SK-N-MC (cell line): ENCODE data around the gene TGM4.

ENCODE experiments used
- DNase-seq: peaks from one replicate; pipeline ENCODE4 v3.0.0-alpha.2; 2011; ENCODE audit warnings: low read depth, low spot score
- H3K27ac ChIP-seq: fragments of 200-600 bp; sonication (generic); 2 replicates; pipeline ENCODE4 v1.5.1; 2016; ENCODE audit warnings: mixed run types
- H3K36me3 ChIP-seq: fragments of 200-600 bp; sonication (generic); 2 replicates; pipeline ENCODE4 v1.6.1; 2017; ENCODE audit warnings: antibody characterized with exemption, low read length, mixed read lengths; ENCODE audit not compliant: insufficient read depth
- H3K4me3 ChIP-seq: fragments of 200-600 bp; sonication (generic); 2 replicates; pipeline ENCODE4 v1.5.1; 2016
- H3K9ac ChIP-seq: fragments of 200-600 bp; sonication (generic); 2 replicates; pipeline ENCODE4 v1.8.0; 2017; ENCODE audit warnings: mixed run types, mixed read lengths; ENCODE audit not compliant: insufficient read length
- H3K9me3 ChIP-seq: fragments of 200-600 bp; sonication (generic); 2 replicates; pipeline ENCODE4 v1.6.1; 2017; ENCODE audit warnings: low read depth, mild to moderate bottlenecking, antibody characterized with exemption, low read length, moderate library complexity, mixed read lengths
- EZH2 ChIP-seq: fragments of 200-600 bp; sonication (generic); IDR thresholded peaks from one replicate; pipeline ENCODE4 v1.6.1; 2017; ENCODE audit warnings: antibody characterized with exemption
- FOXP2 ChIP-seq: optimal IDR thresholded peaks from 2 replicates; pipeline ENCODE3; 2011; ENCODE audit warnings: mild to moderate bottlenecking, moderate library complexity; ENCODE audit not compliant: insufficient read depth; ENCODE audit errors: extremely low read length, control extremely low read depth
- POLR2AphosphoS5 ChIP-seq: IDR thresholded peaks from 2 replicates; pipeline ENCODE4 v1.6.1; 2012; ENCODE audit warnings: mild to moderate bottlenecking, low read depth, low read length, borderline replicate concordance

The TGM4 gene

DNA sequence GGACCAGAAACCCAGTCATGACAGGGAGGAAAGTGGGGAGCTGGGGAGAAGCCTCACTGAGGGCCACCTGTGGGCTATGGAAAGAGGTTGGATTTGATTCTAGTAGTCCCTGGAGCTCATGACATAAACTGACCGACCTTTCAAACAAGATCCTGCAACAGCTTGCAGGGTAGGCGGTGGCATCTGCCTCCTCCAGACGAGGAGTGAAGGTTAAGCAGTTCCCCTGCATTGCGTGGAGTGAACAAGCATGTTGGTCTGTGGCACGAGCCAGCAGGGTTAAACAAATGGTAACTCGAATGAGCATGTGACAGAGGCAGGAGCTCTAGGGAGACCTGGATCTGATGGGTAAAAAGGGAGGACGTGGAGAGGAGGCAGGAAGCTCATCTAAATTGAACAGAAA is 12.7 kb downstream of the TGM4 start:
- no peaks in the 10 kb centered on the region for H3K36me3 ChIP-seq
- no peak for DNase-seq
- no peak overlapping the region for H3K4me3 ChIP-seq
- no peak overlapping the region for H3K27ac ChIP-seq
- no peak for TF ChIP-seq EZH2
- no peak for TF ChIP-seq POLR2AphosphoS5
- no peak for TF ChIP-seq FOXP2
- no peak overlapping the region for H3K9ac ChIP-seq
- H3K9me3 ChIP-seq, result no peaks in the 10 kb centered on the region

DNA sequence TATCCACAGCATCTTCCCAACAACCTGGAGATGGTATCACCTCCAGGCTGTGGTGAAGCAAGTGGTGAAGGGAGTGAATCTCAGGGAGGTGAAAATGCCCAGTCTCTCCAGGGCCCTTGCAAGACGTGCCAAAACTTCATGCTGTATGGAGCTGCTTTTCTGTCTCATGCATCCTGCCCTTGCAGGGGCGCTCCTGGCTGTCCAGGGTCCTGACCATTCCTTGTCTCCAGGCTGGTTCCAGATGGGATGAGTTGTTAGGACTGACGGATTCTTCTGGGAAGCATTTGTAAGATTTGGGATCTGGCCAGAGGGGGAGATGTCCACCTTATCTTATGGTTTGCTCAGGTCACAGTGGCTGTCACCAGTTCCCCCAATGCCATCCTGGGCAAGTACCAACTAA is 15.8 kb downstream of the TGM4 start:
- Histone ChIP-seq H3K27ac (no peak overlapping the region), H3K36me3 (no peaks in the 10 kb centered on the region), H3K9me3 (no peaks in the 10 kb centered on the region), H3K9ac (no peak overlapping the region), H3K4me3 (no peak overlapping the region)
- DNase-seq, result no peak
- TF ChIP-seq POLR2AphosphoS5, result no peak
- TF ChIP-seq FOXP2, result no peak
- TF ChIP-seq EZH2, result no peak

DNA sequence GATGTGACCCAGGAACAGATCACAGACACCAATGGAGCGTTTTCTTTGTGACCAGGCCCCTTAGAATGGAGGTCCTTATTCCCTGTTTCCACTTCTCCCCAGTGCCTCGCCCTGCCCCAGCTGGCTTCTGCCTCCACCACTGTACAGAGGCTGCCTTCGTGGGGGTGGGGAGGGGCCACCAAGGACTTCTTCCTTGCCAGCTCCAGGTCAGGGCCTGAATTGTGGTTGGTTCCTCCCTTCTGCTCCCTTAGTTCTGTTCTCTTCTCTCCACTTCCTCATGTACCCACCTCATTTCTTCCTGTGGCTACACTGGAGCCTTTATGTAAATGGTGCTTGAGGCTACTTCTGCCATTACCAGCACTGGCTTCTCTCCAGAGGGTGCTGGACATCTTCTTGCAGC is 16.4 kb downstream of the TGM4 start:
- TF ChIP-seq POLR2AphosphoS5 (no peak), EZH2 (no peak)
- Histone ChIP-seq H3K9me3 (no peaks in the 10 kb centered on the region), H3K36me3 (no peaks in the 10 kb centered on the region), H3K27ac (no peak overlapping the region), H3K4me3 (no peak overlapping the region), H3K9ac (no peak overlapping the region)
- DNase-seq, result no peak

DNA sequence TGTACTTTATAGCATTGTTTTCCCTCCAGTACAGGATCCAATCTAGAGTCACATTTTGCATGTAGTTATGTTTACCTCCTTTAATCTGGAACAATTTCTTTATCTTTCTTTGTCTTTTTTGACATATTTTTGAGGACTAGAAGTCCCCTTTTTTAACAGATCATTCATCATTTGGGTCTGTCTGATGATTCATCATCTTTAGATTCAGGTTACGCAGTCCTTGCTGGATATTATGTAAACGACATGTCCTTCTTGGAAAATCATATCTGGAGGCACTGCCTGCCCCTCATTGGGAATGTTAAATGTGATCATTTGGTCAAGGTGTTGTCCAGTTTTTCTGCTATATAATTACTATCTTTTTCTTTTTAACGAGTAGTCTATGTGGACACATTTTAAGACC is 18.3 kb downstream of the TGM4 start:
- Histone ChIP-seq H3K9ac (no peak overlapping the region), H3K4me3 (no peak overlapping the region), H3K27ac (no peak overlapping the region), H3K36me3 (no peaks in the 10 kb centered on the region), H3K9me3 (no peaks in the 10 kb centered on the region)
- TF ChIP-seq FOXP2 (no peak), EZH2 (no peak), POLR2AphosphoS5 (no peak)
- DNase-seq, result no peak

DNA sequence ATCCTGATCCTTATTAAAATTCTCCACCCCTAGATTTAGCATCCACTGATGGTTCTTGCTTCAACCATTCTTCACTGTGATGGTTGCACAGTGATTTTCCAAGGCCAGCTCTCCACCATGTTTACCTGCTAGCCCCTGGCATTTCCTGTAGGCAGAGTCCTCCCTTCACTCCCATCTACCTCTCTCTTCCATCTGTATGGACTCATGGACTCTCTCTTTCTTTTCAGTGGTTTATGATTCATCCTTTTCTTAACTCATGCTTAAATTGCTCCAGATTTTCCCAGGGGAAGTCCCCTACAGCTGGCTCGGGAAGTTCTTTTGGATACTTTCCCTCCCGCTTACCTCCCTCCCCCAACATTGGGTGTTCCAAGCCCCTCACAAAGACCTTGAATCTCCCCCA is 18.7 kb downstream of the TGM4 start:
- DNase-seq, result no peak
- Histone ChIP-seq H3K4me3 (no peak overlapping the region), H3K9ac (no peak overlapping the region), H3K36me3 (no peaks in the 10 kb centered on the region), H3K27ac (no peak overlapping the region), H3K9me3 (no peaks in the 10 kb centered on the region)
- TF ChIP-seq POLR2AphosphoS5 (no peak), EZH2 (no peak), FOXP2 (no peak)

DNA sequence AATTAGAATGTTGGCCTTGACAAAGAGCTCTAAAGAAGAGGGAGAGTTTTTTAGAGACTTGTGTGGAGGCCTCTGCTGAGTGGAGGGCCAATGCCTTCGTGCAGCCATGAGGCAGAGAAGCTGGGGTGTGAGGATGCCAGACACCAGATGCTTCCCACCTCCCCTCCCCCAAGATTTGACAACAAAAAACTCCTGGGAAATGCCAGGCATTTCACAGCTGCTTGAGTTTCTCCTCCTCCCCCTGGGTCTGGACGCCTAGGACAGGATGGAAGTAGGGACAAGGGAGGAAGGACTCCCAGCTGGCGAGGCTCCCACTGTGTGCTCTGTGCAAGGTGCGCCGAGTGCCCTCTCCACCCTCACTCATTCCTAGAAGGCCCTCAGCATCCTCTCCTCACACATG is 20.1 kb downstream of the TGM4 start:
- TF ChIP-seq EZH2, result no peak
- no peak for TF ChIP-seq POLR2AphosphoS5
- no peak for TF ChIP-seq FOXP2
- Histone ChIP-seq H3K9ac (no peak overlapping the region), H3K4me3 (no peak overlapping the region), H3K9me3 (no peaks in the 10 kb centered on the region), H3K36me3 (no peaks in the 10 kb centered on the region), H3K27ac (no peak overlapping the region)
- DNase-seq, result no peak

DNA sequence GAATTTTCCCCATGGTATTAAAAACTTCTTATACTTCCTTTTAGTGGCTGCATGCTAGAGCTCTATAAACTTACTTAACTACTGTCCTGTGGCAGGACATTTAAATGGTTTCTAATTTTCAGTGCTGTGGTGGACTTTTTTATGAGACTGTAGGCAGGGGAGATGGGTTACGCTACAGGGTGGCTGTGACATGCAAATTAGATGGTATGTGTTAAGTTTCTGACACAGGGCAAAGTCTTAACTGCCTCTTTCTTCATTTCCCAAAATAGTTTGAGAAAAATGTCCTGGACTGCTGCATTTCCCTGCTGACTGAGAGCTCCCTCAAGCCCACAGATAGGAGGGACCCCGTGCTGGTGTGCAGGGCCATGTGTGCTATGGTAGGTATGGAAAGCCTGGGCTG is 22.0 kb downstream of the TGM4 start:
- Histone ChIP-seq H3K9me3 (no peaks in the 10 kb centered on the region), H3K36me3 (no peaks in the 10 kb centered on the region), H3K4me3 (no peak overlapping the region), H3K9ac (no peak overlapping the region), H3K27ac (no peak overlapping the region)
- no peak for TF ChIP-seq POLR2AphosphoS5
- TF ChIP-seq FOXP2, result no peak
- no peak for TF ChIP-seq EZH2
- DNase-seq, result no peak

DNA sequence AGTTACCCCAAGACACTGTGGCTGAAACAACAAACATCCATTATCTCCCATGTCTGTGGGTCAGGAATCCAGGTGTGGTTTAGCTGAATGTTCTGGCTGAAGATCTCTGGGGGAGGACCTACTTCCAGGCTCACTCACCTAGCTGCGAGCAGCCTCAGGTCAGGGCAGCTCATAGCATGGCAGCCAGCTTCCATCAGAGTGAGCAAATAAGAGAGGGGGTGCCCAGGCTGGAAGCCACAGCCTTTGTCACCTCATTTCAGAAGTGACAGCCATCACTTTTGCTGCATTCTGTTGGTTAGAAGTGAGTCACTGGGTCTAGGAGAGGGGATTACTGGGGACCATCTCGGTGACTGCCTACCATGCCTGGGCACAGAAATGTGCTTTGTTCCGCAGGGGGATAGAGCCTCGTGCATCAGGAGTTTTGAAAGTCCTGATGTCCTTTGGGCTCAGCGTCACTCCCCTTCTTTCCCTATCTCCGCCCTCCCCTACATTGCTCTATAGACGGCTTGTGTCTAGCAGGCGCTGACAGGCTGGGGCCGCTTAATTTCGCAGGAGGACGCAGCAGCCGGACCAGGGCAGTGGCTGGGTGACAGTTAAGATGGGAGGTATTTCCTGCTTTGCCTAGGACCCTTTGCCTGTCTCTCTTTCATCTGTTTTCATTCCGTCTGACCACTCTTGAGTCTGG is 25.4 kb downstream of the TGM4 start:
- H3K9ac ChIP-seq, result no peak overlapping the region
- no peak for DNase-seq
- TF ChIP-seq FOXP2, result no peak
- no peak for TF ChIP-seq EZH2
- TF ChIP-seq POLR2AphosphoS5, result no peak
- H3K9me3 ChIP-seq, result no peaks in the 10 kb centered on the region
- H3K27ac ChIP-seq, result no peak overlapping the region
- H3K36me3 ChIP-seq, result no peaks in the 10 kb centered on the region
- H3K4me3 ChIP-seq, result no peak overlapping the region

DNA sequence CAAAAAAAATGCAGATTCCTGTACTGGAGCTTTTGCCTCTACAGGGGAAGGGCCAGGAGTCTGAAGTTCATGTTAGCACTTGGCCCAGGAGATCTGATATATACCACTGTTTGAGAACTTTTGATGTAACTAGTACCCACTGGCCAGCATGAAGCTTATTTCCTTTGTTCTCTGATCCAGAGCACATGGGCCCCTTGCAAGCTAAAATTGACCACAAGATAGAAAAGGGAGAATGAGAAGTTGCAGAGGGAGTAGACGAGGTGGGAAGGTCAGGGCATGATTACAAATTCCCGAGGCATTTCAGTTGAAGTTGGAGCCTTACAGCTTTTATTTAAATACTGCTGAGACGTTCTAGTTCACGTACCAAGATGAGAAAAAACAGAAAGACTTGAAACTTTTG is 28.2 kb downstream of the TGM4 start:
- TF ChIP-seq FOXP2 (no peak), EZH2 (no peak), POLR2AphosphoS5 (no peak)
- Histone ChIP-seq H3K4me3 (no peak overlapping the region), H3K27ac (no peak overlapping the region), H3K36me3 (no peaks in the 10 kb centered on the region), H3K9ac (no peak overlapping the region), H3K9me3 (no peaks in the 10 kb centered on the region)
- no peak for DNase-seq
